ENCODE results near the gene ABHD17A. TPM values are rescaled to one million over a fixed set of nuclear protein-coding genes. Genes with fewer than 3 reads are reported as not detected.

Gene ABHD17A
- total RNA-seq, 1 experiment from 2014 or later = 47.5 TPM

DNA sequence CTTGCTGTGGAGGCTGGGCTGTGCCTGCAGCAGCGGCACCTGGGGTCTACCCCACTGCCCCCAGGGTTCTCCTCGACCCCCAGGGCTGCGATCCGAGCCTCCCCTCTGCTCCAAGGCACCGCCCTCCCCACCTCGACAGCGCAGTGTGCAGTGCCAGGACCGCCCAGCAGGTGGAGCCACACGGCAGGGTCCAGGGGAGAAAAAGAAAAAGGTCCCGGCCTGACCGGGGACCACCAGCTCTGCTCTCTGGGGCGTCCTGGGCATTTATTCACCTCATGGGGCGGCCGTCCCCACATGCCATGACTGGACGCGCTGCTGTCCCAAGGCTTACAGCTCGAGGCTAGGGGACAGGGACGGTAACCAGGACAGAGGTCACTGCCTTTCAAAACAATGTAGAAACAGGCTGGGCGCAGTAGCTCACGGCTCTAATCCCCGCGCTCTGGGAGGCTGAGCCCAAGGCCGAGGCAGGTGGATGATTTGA lies 47.6 kb downstream of the ABHD17A start:
- peaks cover 6% of the 10 kb centered on the region; the same call in 1 of the 2 replicates for H3K79me2 ChIP-seq (ENCODE audit: insufficient read depth, low read length)

More for the DNA sequence above, 47.6 kb downstream of the ABHD17A start:
- H2BK12ac ChIP-seq (ENCODE audit: insufficient read length, low read depth, low read length) = no peak overlapping the region
- H4K20me1 ChIP-seq (ENCODE audit: control insufficient read depth, insufficient read depth, insufficient read length) = peaks cover 4% of the 10 kb centered on the region
- Mint-ChIP-seq H3K4me1 (peaks cover 2 to 8% of the 10 kb centered on the region in 2 experiments; a peak in 2 of 4 replicates), H3K4me3 (no peak overlapping the region), H3K36me3 (ENCODE audit: insufficient read depth in 1 of 3, low read depth in 3 of 3) (peaks cover 0 to 4% (median 0%) of the 10 kb centered on the region in 3 experiments; a peak in 1 of 7 replicates), H3K27ac (no peak overlapping the region), H3K27me3 (ENCODE audit: low read depth) (no peaks in the 10 kb centered on the region), H3K9me3 (no peaks in the 10 kb centered on the region; a peak in 1 of 5 replicates)
- no peak overlapping the region for H3K4me2 ChIP-seq (ENCODE audit: insufficient read depth, insufficient read length, low read length)
- no peak overlapping the region for H2BK5ac ChIP-seq (ENCODE audit: insufficient read length, low read length)
- H3K14ac ChIP-seq (ENCODE audit: insufficient read depth, low read length) = no peak overlapping the region
- peaks cover 11% of the 10 kb centered on the region for H3K79me1 ChIP-seq (ENCODE audit: insufficient read depth, low read depth, low read length, poor library complexity, severe bottlenecking)
- no peak overlapping the region for H3K9ac ChIP-seq (ENCODE audit: extremely low read depth, insufficient read length, low read length)
- H3K27ac ChIP-seq (ENCODE audit: insufficient read length, low read depth, low read length) = no peak overlapping the region
- H3K23me2 ChIP-seq (ENCODE audit: insufficient read length, low read depth, low read length, poor library complexity, severe bottlenecking) = no peaks in the 10 kb centered on the region
- no CpG with 5 or more reads among the region's 23 CpGs for WGBS (ENCODE audit: extremely low coverage, insufficient read length, low lambda C conversion rate)
- no peaks in the 10 kb centered on the region for H3K27me3 ChIP-seq (ENCODE audit: insufficient read depth, low read length)
- H4K91ac ChIP-seq (ENCODE audit: insufficient read length, low read depth, low read length) = no peak overlapping the region
- no peak overlapping the region for H2BK20ac ChIP-seq (ENCODE audit: low read depth, low read length, poor library complexity, severe bottlenecking)
- no peak overlapping the region for H4K5ac ChIP-seq (ENCODE audit: insufficient read length, low read depth, low read length)
- no peak overlapping the region for H3K56ac ChIP-seq (ENCODE audit: insufficient read length, low read depth, low read length)
- no peak overlapping the region for H3K18ac ChIP-seq (ENCODE audit: insufficient read length, low read depth, low read length)
- no peak overlapping the region for H3K23ac ChIP-seq (ENCODE audit: insufficient read length, low read depth, low read length)
- no peaks in the 10 kb centered on the region for H3K9me3 ChIP-seq (ENCODE audit: control insufficient read depth, low read depth, low read length)
- H2BK15ac ChIP-seq (ENCODE audit: low read depth, low read length) = no peak overlapping the region
- no peak overlapping the region for H2AK5ac ChIP-seq (ENCODE audit: insufficient read length, low read length)
- H3K4me1 ChIP-seq (ENCODE audit: insufficient read depth, low read length) = no peaks in the 10 kb centered on the region
- no peak overlapping the region for H2AFZ ChIP-seq (ENCODE audit: low read length)
- H2BK120ac ChIP-seq (ENCODE audit: low read depth, low read length, poor library complexity, severe bottlenecking) = no peak overlapping the region
- no peak overlapping the region for H4K8ac ChIP-seq (replicated peaks; ENCODE audit: insufficient read length, low read depth, low read length)
- TF ChIP-seq, protein P1, sequence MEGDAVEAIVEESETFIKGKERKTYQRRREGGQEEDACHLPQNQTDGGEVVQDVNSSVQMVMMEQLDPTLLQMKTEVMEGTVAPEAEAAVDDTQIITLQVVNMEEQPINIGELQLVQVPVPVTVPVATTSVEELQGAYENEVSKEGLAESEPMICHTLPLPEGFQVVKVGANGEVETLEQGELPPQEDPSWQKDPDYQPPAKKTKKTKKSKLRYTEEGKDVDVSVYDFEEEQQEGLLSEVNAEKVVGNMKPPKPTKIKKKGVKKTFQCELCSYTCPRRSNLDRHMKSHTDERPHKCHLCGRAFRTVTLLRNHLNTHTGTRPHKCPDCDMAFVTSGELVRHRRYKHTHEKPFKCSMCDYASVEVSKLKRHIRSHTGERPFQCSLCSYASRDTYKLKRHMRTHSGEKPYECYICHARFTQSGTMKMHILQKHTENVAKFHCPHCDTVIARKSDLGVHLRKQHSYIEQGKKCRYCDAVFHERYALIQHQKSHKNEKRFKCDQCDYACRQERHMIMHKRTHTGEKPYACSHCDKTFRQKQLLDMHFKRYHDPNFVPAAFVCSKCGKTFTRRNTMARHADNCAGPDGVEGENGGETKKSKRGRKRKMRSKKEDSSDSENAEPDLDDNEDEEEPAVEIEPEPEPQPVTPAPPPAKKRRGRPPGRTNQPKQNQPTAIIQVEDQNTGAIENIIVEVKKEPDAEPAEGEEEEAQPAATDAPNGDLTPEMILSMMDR (conservative IDR thresholded peaks at IDR 0.05) = peak; percentile 98
- H3T11ph ChIP-seq (ENCODE audit: low read length) = no peak overlapping the region
- no peak overlapping the region for H3K4ac ChIP-seq (ENCODE audit: low read depth, low read length)
- DNase-seq = peak; percentile 76
